Sigmoid colon (tissue), 4 donors: ENCODE measurements around the gene KRTAP4-16.

ENCODE experiments used
- CTCF ChIP-seq, 4 experiments: fragments of 450-650 bp in 3 of 4; fragments of 200-600 bp in 1 of 4; IDR thresholded peaks; one replicate each; pipeline ENCODE4 v1.5.1; 2016 to 2019; ENCODE audit warnings: antibody characterized with exemption in 4 of 4, mild to moderate bottlenecking in 3 of 4, moderate library complexity in 2 of 4
- EP300 ChIP-seq, 4 donors: sonication (generic); formaldehyde crosslinking; IDR thresholded peaks; one replicate each; pipeline ENCODE4 v1.6.1; 2017; ENCODE audit warnings: antibody characterized with exemption in 4 of 4
- POLR2A ChIP-seq, 2 donors: fragments of 450-650 bp; IDR thresholded peaks; one replicate each; pipeline ENCODE4 v1.6.1; 2016; ENCODE audit warnings: antibody characterized with exemption in 2 of 2, mild to moderate bottlenecking in 2 of 2, moderate library complexity in 2 of 2
- POLR2AphosphoS5 ChIP-seq, 4 donors: sonication (generic); formaldehyde crosslinking; IDR thresholded peaks; one replicate each; pipeline ENCODE4 v1.6.1; 2017; ENCODE audit warnings: antibody characterized with exemption in 4 of 4

- no peak for TF ChIP-seq POLR2A (IDR thresholded peaks at IDR 0.05)
- no peak for TF ChIP-seq CTCF (IDR thresholded peaks at IDR 0.05)
- TF ChIP-seq POLR2AphosphoS5 (IDR thresholded peaks at IDR 0.05): no peak
- TF ChIP-seq EP300 (IDR thresholded peaks at IDR 0.05): no peak
Observed at GRCh38 chr17:41149652-41149985, 47.6 kb upstream of the KRTAP4-16 start, which contains the start of gene KRTAP4-5.
